HG03097 (cell line): ENCODE measurements around the gene PACRG.

ENCODE experiments used
- ATAC-seq: cut with Tn5 transposase; IDR thresholded peaks from one replicate; pipeline ENCODE4 v1.9.1; 2021; ENCODE audit not compliant: unreplicated experiment, low FRiP score

PACRG gene

GRCh38 chr6:163062790-163063189, 335.0 kb downstream of the PACRG start:
- ATAC-seq: no peak

GRCh38 chr6:163063561-163063960, 335.8 kb downstream of the PACRG start:
- ATAC-seq: no peak

DNA sequence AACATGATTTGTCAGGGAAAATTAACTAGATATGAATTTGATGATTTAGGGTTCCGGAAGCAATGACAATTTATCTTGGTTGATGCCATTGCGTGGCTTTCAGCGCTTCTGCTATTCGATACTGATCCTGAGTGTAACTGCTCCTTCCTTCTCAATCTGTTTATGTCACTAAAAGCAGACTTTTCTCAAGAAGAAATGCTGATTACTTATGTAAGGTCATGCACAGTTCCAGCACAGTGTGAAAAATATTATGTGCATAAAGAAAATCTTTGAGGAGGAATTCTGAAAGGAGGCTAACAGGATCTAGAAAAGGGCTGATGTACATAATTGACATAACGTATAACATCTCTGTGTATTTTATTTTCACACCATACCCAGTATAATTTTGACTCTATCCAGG, 336.6 kb downstream of the PACRG start:
- ATAC-seq: no peak

GRCh38 chr6:163066200-163066599, 338.4 kb downstream of the PACRG start:
- ATAC-seq: no peak

DNA sequence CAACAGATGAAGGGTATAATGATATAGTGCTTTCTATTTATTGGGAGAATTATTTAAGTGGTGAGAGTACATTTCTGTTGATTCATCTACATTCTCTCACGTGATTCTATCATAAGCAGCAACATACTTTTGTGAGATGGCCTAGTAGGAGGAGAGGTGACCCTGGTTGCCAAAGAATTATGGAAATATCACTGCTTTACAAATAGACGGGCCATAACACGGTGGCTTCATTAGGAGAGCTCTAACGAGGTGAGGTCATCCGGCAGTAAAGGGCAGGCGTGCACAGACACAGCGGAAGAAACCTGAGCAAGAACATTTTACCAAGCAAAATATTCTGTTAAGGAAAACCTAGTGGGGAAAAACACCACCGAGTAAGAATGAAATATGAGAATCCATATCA, 349.4 kb downstream of the PACRG start:
- ATAC-seq: no peak

DNA sequence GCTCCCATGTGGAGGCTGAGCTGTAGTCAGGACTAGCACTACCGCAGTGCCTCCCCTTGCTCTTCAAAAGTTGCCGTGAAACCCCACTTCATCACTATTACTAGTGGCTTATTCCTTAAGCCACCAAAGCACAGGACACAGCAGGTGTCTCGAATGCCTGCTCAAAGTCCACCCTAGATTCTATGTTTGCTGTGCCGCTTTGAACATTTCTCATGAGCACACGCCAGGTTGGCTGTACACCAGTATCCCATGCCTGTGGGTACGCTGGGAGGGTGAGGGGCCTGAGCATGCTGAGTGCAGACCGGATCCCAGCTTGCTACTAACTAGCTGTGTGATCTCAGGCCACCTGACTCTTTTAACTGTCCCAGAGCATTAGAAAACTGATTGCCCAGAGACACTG, 350.9 kb downstream of the PACRG start:
- no peak for ATAC-seq

- no peak for ATAC-seq
Measured at GRCh38 chr6:163080228-163080627, 352.5 kb downstream of the PACRG start.

- no peak for ATAC-seq
Measured at GRCh38 chr6:163083141-163083540, 355.4 kb downstream of the PACRG start.

DNA sequence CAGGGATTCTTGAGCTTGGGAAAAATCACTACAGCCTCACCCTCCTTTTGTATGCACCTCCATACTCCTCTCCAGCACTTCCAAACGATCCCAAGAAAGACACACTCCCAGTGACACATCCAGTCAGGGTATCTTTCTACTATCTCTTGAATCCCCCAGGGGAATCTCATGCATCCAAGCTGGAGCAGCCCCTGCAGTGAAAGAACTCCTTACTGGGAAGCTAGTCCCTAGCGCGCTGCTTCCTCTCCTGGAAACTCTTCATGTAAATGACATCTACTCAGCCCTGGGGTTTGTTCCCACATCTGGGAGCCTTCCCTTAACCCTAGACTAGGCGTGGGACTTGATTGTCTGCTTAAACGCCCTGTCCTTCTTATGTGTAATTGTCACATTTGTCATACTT, 357.7 kb downstream of the PACRG start:
- no peak for ATAC-seq

DNA sequence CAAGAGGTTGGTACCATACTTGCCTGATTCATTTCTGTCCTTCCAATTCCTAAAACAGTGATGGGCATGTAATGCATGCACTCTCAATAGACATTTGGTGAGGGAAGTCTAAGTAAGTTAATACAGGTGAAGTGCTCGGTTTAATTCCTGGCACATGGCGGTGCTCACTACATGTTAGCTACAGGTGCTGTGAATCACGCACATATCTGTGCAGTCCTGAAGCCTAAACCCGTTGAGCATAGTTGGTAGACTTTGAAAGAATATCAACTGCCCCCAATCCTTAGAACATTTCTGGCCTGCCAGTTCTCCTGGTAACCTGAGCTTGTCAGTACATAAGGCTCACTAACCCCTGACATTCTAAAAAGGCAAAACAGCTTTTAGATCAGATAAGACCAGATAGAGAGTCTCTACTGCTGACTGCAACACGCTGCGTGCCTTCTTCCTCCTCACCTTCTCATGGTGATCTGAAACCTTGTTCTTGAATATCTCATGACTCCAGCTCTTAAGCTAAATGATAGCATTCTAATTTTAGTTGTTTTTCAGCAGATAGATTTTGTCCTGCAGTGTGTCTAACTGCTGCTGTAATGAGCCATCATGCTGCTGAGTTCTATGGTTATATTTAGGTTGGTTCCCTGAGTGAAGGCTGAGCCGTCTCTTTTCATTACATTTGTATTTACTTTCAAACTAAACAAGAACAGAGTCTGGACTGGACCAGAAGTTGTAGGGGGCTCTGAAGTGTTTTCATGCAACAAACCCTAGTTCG, 358.3 kb downstream of the PACRG start:
- no peak for ATAC-seq

GRCh38 chr6:163086624-163086920, 358.8 kb downstream of the PACRG start:
- no peak for ATAC-seq

- ATAC-seq: no peak
Measured at GRCh38 chr6:163087981-163088380, 360.2 kb downstream of the PACRG start.

DNA sequence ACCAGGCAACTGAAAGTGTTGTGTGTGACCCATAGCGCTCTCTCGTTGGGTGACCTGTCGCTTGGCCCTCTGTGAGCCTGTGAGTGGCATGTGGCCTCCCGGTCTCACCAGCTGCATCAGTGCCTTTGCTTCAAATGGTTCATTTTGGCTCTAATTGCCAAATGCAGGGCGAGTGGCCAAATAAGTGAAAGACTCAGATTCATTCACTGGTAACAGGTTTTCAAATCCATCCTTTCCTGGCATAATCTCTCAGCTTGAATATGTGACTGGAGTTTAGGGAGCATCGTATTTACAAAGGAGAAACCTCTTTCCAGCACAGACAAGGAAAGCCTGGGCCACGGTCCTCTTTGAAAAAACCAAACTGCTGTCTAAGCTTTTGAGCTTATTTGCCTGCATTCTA, 365.1 kb downstream of the PACRG start:
- no peak for ATAC-seq

DNA sequence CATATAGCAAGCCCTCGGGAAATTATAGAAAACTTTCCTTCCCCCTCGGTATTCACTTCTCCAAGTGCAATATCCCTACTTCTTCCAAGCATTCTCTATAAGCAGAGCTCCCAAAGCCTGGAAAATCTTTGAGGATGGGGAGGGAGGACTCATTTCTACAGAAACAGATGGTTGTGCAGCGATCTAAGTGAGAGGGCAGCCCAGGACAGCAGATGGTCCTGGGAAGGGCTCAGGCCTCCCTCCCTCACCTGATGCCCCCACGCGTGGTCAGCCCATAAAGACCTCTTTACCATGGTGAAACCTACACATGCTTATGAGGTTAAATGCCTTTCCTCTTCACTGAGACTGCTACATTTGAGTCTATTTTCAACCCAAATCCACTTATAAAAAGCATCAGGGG, 367.1 kb downstream of the PACRG start:
- ATAC-seq: no peak

DNA sequence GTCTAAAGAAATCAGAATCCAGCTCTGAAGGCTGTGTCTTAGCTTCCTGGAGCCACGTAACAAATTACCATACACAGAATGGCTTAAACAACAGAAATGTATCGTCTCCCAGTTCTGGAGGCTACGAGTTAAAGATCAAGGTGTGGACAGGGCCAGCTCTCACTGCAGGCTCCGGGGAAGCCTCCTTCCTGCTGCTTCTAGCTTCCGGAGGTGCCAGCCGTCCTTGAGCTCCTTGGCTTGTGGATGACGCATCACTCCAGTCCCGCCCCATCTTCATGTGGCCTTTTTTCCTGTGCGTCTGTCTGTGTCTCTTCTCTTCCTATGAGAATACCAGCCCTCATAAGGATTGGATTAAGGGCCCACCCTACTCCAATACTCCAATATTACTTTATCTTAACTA, 367.6 kb downstream of the PACRG start:
- ATAC-seq: no peak

GRCh38 chr6:163098827-163099479, 371.2 kb downstream of the PACRG start:
- no peak for ATAC-seq

GRCh38 chr6:163099621-163100171, 371.9 kb downstream of the PACRG start:
- no peak for ATAC-seq

DNA sequence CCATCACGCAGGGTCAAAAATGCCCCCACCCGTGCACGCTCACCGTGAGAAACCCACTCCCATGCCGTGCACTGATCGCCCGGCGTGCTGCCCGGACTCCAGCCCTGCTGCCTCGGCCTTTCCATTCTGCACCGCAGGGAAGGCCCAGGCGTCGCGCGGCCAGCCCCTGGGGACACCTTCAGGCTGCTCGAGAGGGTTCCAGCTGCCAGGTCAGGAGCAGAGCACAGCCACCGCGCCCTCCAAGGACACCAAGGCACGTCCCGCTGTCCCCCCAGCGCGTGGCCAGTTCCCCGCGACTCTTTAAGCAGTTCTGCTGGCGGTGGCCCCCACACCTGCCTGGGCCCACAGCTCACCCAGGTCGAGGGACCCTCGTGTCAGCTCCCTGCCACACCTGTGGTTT, 372.5 kb downstream of the PACRG start:
- ATAC-seq: no peak

DNA sequence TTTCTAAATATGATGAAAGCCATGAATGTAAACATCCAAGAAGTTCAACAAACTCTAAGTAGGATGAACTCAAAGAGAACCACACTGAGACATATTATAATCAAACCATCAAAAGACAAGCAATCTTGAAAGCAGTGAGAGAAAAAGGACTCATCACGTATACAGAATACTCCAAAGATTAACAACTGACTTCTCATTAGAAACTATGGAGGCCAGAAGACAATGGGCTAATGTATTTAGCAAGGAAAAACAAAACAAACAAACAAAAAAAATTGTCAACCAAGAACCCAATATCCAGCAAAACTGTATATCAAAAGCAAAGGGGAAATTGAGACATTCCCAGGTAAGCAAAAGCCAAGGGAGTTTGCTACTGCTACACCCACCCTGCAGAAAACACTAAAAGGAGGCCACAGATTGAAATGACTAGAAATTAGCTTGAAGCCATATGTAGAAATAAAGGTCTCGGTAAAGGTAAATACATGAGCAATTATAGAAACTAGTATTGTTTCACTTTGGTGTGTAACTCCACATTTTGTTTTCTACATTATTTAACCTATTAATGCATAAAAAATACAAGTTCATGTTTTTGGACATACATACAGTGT, 385.7 kb downstream of the PACRG start:
- no peak for ATAC-seq

DNA sequence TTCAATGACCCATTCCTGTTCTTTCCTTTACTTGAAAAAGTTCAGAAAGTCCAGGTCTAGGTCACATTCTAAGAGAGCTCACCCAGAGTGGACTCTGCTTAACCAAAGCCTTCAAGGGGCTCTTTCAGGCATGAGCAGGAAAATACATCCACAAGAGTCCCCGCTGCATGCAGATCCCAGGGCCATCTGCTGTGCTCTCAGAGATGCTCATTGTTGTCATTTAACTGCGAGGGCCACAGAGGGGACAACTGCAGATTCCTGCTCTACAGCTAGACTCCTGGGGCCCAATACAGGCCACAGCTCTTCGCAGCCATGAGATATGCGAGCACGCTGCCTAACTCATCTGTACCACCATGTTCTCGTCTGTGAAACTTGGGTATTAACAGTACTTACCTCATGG, 391.2 kb downstream of the PACRG start:
- no peak for ATAC-seq

DNA sequence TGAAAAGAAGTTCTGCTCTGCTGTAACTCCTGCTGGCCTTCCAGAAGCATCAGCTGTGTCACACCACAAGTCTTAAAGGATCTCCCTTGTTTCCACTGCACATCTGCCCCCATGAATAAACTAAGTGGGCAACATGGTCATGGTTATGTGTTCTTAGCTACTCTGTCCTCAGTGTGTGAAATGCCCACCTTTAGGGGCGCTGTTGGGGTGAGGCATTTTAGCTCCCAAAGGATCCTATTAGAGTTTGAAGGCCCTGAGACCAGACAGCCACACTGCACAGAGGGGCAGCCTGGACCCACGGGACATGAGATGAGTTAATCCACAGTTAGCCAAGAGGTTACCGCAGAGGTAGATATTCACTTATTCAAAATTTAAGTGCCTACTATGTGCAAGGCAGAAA, 392.4 kb downstream of the PACRG start:
- ATAC-seq: no peak

- ATAC-seq: no peak
Measured at GRCh38 chr6:163121270-163121669, 393.5 kb downstream of the PACRG start.
